ENCODE data around the gene CMTM5.

GRCh38 chr14:23401291-23401690, 24.4 kb downstream of the CMTM5 start:
- no peak for TF ChIP-seq POLR2AphosphoS5 (IDR thresholded peaks at IDR 0.05; ENCODE audit: low read depth, low read length)
- no peak for TF ChIP-seq TAF1 (IDR thresholded peaks at IDR 0.05; ENCODE audit: borderline replicate concordance, insufficient read depth, low read length)

All from PFSK-1 (cell line).